Measurements from ENCODE around the gene SLC44A2. TPM values are rescaled to one million over a fixed set of nuclear protein-coding genes. Genes with fewer than 3 reads are reported as not detected.

Gene SLC44A2
- total RNA-seq, 1 donor from 2014 or later, result 129 TPM

GRCh38 chr19:10687518-10688288, 62.4 kb downstream of the SLC44A2 start:
- Mint-ChIP-seq H3K36me3 (ENCODE audit: unreplicated experiment) (peaks cover 4% of the 10 kb centered on the region), H3K4me1 (ENCODE audit: low read depth, unreplicated experiment) (no peaks in the 10 kb centered on the region), H3K27me3 (ENCODE audit: unreplicated experiment) (peaks cover 9% of the 10 kb centered on the region), H3K9me3 (ENCODE audit: unreplicated experiment) (peaks cover 11% of the 10 kb centered on the region), H3K4me3 (ENCODE audit: unreplicated experiment) (no peak overlapping the region), H3K27ac (ENCODE audit: unreplicated experiment) (peak overlapping the region; percentile 55)
- no peak for TF ChIP-seq CTCF (IDR thresholded peaks at IDR 0.05; ENCODE audit: partially characterized antibody, unreplicated experiment)
- DNase-seq, result no peak

GRCh38 chr19:10688545-10689280, 63.4 kb downstream of the SLC44A2 start:
- Mint-ChIP-seq H3K27me3 (ENCODE audit: unreplicated experiment) (peaks cover 8% of the 10 kb centered on the region), H3K4me3 (ENCODE audit: unreplicated experiment) (no peak overlapping the region), H3K27ac (ENCODE audit: unreplicated experiment) (peak overlapping the region; percentile 65), H3K9me3 (ENCODE audit: unreplicated experiment) (peaks cover 11% of the 10 kb centered on the region), H3K36me3 (ENCODE audit: unreplicated experiment) (peaks cover 4% of the 10 kb centered on the region), H3K4me1 (ENCODE audit: low read depth, unreplicated experiment) (no peaks in the 10 kb centered on the region)
- TF ChIP-seq CTCF (IDR thresholded peaks at IDR 0.05; ENCODE audit: partially characterized antibody, unreplicated experiment), result no peak
- DNase-seq, result no peak

DNA sequence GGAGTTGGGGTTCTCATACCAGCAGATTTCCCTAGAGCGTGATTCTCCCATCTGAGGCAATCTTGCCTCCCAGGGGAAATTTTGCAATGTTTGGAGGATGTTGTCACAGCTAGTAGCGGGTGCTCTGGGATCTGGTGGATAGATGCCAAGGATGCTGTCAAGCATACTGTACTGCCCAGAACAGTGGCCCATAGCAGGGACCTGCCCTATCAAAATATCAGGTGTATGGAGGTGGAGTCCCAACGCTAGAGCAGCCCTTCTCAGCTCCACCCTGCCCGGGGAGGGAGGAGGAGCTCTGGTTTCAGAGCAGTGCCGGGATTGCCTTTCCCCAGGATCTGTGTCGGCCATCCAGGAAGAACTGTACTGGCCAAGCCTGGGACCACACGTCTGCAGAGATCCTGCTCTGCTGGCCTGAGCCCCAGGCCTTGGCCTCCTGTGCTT, 65.0 kb downstream of the SLC44A2 start:
- no peak for TF ChIP-seq CTCF (IDR thresholded peaks at IDR 0.05; ENCODE audit: partially characterized antibody, unreplicated experiment)
- no peak for DNase-seq
- no peak overlapping the region for H3K4me3 Mint-ChIP-seq (ENCODE audit: unreplicated experiment)
- no peak overlapping the region for H3K27ac Mint-ChIP-seq (ENCODE audit: unreplicated experiment)
- H3K4me1 Mint-ChIP-seq (ENCODE audit: low read depth, unreplicated experiment), result peaks cover 2% of the 10 kb centered on the region
- H3K27me3 Mint-ChIP-seq (ENCODE audit: unreplicated experiment), result peaks cover 14% of the 10 kb centered on the region
- peaks cover 4% of the 10 kb centered on the region for H3K36me3 Mint-ChIP-seq (ENCODE audit: unreplicated experiment)
- H3K9me3 Mint-ChIP-seq (ENCODE audit: unreplicated experiment), result peaks cover 20% of the 10 kb centered on the region

GRCh38 chr19:10691178-10691881, 66.0 kb downstream of the SLC44A2 start:
- DNase-seq, result no peak
- H3K4me3 Mint-ChIP-seq (ENCODE audit: unreplicated experiment), result no peak overlapping the region
- no peak overlapping the region for H3K27ac Mint-ChIP-seq (ENCODE audit: unreplicated experiment)
- H3K27me3 Mint-ChIP-seq (ENCODE audit: unreplicated experiment), result peaks cover 16% of the 10 kb centered on the region
- TF ChIP-seq CTCF (IDR thresholded peaks at IDR 0.05; ENCODE audit: partially characterized antibody, unreplicated experiment), result no peak
- peaks cover 7% of the 10 kb centered on the region for H3K4me1 Mint-ChIP-seq (ENCODE audit: low read depth, unreplicated experiment)
- peaks cover 4% of the 10 kb centered on the region for H3K36me3 Mint-ChIP-seq (ENCODE audit: unreplicated experiment)
- peaks cover 25% of the 10 kb centered on the region for H3K9me3 Mint-ChIP-seq (ENCODE audit: unreplicated experiment)
